H9 (cell line): ENCODE results near the gene RBMY1B. TPM values are rescaled to one million over a fixed set of nuclear protein-coding genes. Genes with fewer than 3 reads are reported as not detected.
"Not testable (repeated sequence)": the region's sequence is repeated elsewhere in the genome, so short reads cannot be mapped to it uniquely, and the experiment has no call there.

Experiments used
- DNase-seq: peaks from one replicate; pipeline ENCODE4 v3.0.0-alpha.2; 2017
- H2AFZ ChIP-seq: one replicate; pipeline ENCODE4 v1.6.1; 2013; ENCODE audit warnings: mild to moderate bottlenecking, low read length, control low read depth, moderate library complexity
- H2AK5ac ChIP-seq: 2 replicates; pipeline ENCODE4 v1.6.1; 2013; ENCODE audit warnings: low read length, control low read depth, mixed read lengths; ENCODE audit not compliant: insufficient read length
- H2BK120ac ChIP-seq: one replicate; pipeline ENCODE4 v1.6.1; 2013; ENCODE audit warnings: low read depth, mild to moderate bottlenecking, low read length, control low read depth, inconsistent platforms; ENCODE audit not compliant: poor library complexity, severe bottlenecking
- H2BK12ac ChIP-seq: 2 replicates; pipeline ENCODE4 v1.6.1; 2013; ENCODE audit warnings: low read length, control low read depth, mixed read lengths, low read depth; ENCODE audit not compliant: insufficient read length
- H2BK15ac ChIP-seq: 2 replicates; pipeline ENCODE4 v1.6.1; 2013; ENCODE audit warnings: low read depth, low read length, control low read depth
- H2BK20ac ChIP-seq: one replicate; pipeline ENCODE4 v1.6.1; 2013; ENCODE audit warnings: low read depth, mild to moderate bottlenecking, low read length, control low read depth, inconsistent platforms; ENCODE audit not compliant: poor library complexity, severe bottlenecking
- H2BK5ac ChIP-seq: 2 replicates; pipeline ENCODE4 v1.6.1; 2013; ENCODE audit warnings: low read length, control low read depth, mixed read lengths; ENCODE audit not compliant: insufficient read length
- H3K14ac ChIP-seq: 2 replicates; pipeline ENCODE4 v1.6.1; 2013; ENCODE audit warnings: low read length, control low read depth; ENCODE audit not compliant: insufficient read depth
- H3K18ac ChIP-seq: 2 replicates; pipeline ENCODE4 v1.6.1; 2013; ENCODE audit warnings: low read depth, mild to moderate bottlenecking, mixed read lengths, low read length, control low read depth; ENCODE audit not compliant: insufficient read length
- H3K23ac ChIP-seq: 2 replicates; pipeline ENCODE4 v1.6.1; 2013; ENCODE audit warnings: low read length, control low read depth, mixed read lengths, low read depth; ENCODE audit not compliant: insufficient read length
- H3K23me2 ChIP-seq: 2 replicates; pipeline ENCODE4 v1.6.1; 2013; ENCODE audit warnings: low read depth, mild to moderate bottlenecking, mixed read lengths, low read length, control low read depth; ENCODE audit not compliant: insufficient read length, poor library complexity, severe bottlenecking
- H3K27ac ChIP-seq: 2 replicates; pipeline ENCODE4 v1.5.1; 2013; ENCODE audit warnings: low read length, control low read depth, mixed read lengths, low read depth; ENCODE audit not compliant: insufficient read length
- H3K27me3 ChIP-seq: 2 replicates; pipeline ENCODE4 v1.6.1; 2013; ENCODE audit warnings: low read length, control low read depth, inconsistent platforms; ENCODE audit not compliant: insufficient read depth
- H3K4ac ChIP-seq: 2 replicates; pipeline ENCODE4 v1.6.1; 2013; ENCODE audit warnings: low read depth, mild to moderate bottlenecking, control low read depth, inconsistent platforms, low read length, moderate library complexity
- H3K4me1 ChIP-seq: 2 replicates; pipeline ENCODE4 v1.6.1; 2013; ENCODE audit warnings: low read length, control low read depth, inconsistent platforms; ENCODE audit not compliant: insufficient read depth
- H3K4me2 ChIP-seq: 2 replicates; pipeline ENCODE4 v1.6.1; 2013; ENCODE audit warnings: low read length, control low read depth, mixed read lengths; ENCODE audit not compliant: insufficient read length, insufficient read depth
- H3K56ac ChIP-seq: 2 replicates; pipeline ENCODE4 v1.6.1; 2013; ENCODE audit warnings: low read depth, mild to moderate bottlenecking, mixed read lengths, low read length, control low read depth; ENCODE audit not compliant: insufficient read length
- H3K79me1 ChIP-seq: 2 replicates; pipeline ENCODE4 v1.6.1; 2013; ENCODE audit warnings: low read depth, mild to moderate bottlenecking, moderate library complexity, low read length, control low read depth, inconsistent platforms; ENCODE audit not compliant: insufficient read depth, poor library complexity, severe bottlenecking
- H3K79me2 ChIP-seq: 2 replicates; pipeline ENCODE4 v1.6.1; 2013; ENCODE audit warnings: low read length, control low read depth, inconsistent platforms; ENCODE audit not compliant: insufficient read depth
- H3K9ac ChIP-seq: 2 replicates; pipeline ENCODE4 v1.6.1; 2013; ENCODE audit warnings: low read length, control low read depth, mixed read lengths; ENCODE audit not compliant: insufficient read length; ENCODE audit errors: extremely low read depth
- H3K9me3 ChIP-seq: one replicate; pipeline ENCODE4 v1.6.1; 2013; ENCODE audit warnings: low read depth, low read length, inconsistent platforms; ENCODE audit not compliant: control insufficient read depth
- H3T11ph ChIP-seq: one replicate; pipeline ENCODE4 v1.6.1; 2013; ENCODE audit warnings: mild to moderate bottlenecking, low read length, control low read depth, inconsistent platforms
- H4K20me1 ChIP-seq: one replicate; pipeline ENCODE4 v1.6.1; 2013; ENCODE audit not compliant: control insufficient read depth, insufficient read length, insufficient read depth
- H4K5ac ChIP-seq: 2 replicates; pipeline ENCODE4 v1.6.1; 2013; ENCODE audit warnings: low read depth, mild to moderate bottlenecking, mixed read lengths, low read length, control low read depth; ENCODE audit not compliant: insufficient read length
- H4K8ac ChIP-seq: replicated peaks from 2 replicates; pipeline ENCODE4 v1.6.1; 2013; ENCODE audit warnings: low read length, control low read depth, mixed read lengths, low read depth; ENCODE audit not compliant: insufficient read length
- H4K91ac ChIP-seq: 2 replicates; pipeline ENCODE4 v1.6.1; 2013; ENCODE audit warnings: low read depth, mild to moderate bottlenecking, moderate library complexity, mixed read lengths, low read length, control low read depth; ENCODE audit not compliant: insufficient read length
- H3K27ac Mint-ChIP-seq, 3 experiments: 2 replicates in 2 of 3; 3 replicates in 1 of 3; pipeline ENCODE4 v1.8.0; 2020 to 2021; ENCODE audit warnings: mixed read lengths in 3 of 3, mild to moderate bottlenecking in 1 of 3, moderate library complexity in 1 of 3
- H3K27me3 Mint-ChIP-seq: 2 replicates; pipeline ENCODE4 v1.8.0; 2021; ENCODE audit warnings: low read depth, mild to moderate bottlenecking, moderate library complexity, mixed read lengths
- H3K36me3 Mint-ChIP-seq, 3 experiments: 2 replicates in 2 of 3; 3 replicates in 1 of 3; pipeline ENCODE4 v1.8.0; 2020 to 2021; ENCODE audit warnings: low read depth in 3 of 3, mixed read lengths in 3 of 3; ENCODE audit not compliant: insufficient read depth in 1 of 3
- H3K4me1 Mint-ChIP-seq, 2 experiments: 2 replicates each; pipeline ENCODE4 v1.8.0; 2020; ENCODE audit warnings: mixed read lengths in 2 of 2
- H3K4me3 Mint-ChIP-seq, 2 experiments: 2 replicates in 1 of 2; 3 replicates in 1 of 2; pipeline ENCODE4 v1.8.0; 2020 to 2021; ENCODE audit warnings: mild to moderate bottlenecking in 2 of 2, mixed read lengths in 2 of 2, moderate library complexity in 1 of 2
- H3K9me3 Mint-ChIP-seq, 2 experiments: 2 replicates in 1 of 2; 3 replicates in 1 of 2; pipeline ENCODE4 v1.8.0; 2020; ENCODE audit warnings: mild to moderate bottlenecking in 2 of 2, mixed read lengths in 2 of 2, moderate library complexity in 1 of 2
- WGBS: extraction: QIAGEN DNeasy Blood & Tissue Kit; methylation state at CpG from one replicate; pipeline ENCODE4 v1.1.7; 2013; ENCODE audit warnings: missing lambda C conversion rate, low lambda C conversion rate, mixed read lengths; ENCODE audit not compliant: insufficient read length; ENCODE audit errors: extremely low coverage; 5-methylcytosine and 5-hydroxymethylcytosine counted together
- total RNA-seq: library from RNA; stranded (reverse); gene quantifications from 2 replicates; pipeline ENCODE4 v1.2.1, GENCODE V29; 2021
- TF ChIP-seq, protein P1 (sequence below): fragments of 200-600 bp; sonication (generic); conservative IDR thresholded peaks from 3 replicates; pipeline ENCODE4 v1.8.0; 2021; ENCODE audit warnings: antibody characterized with exemption, mild to moderate bottlenecking

Gene RBMY1B
- total RNA-seq, 1 experiment from 2014 or later, result not detected

- Histone ChIP-seq H3K9ac (no peak overlapping the region), H2BK20ac (no peak overlapping the region), H3K56ac (no peak overlapping the region), H3K23me2 (no peaks in the 10 kb centered on the region), H4K8ac (no peak overlapping the region), H3K9me3 (no peaks in the 10 kb centered on the region), H2AK5ac (no peak overlapping the region), H2BK120ac (no peak overlapping the region), H2BK15ac (no peak overlapping the region), H3K4me2 (no peak overlapping the region), H3K18ac (no peak overlapping the region), H3K27ac (no peak overlapping the region), H3K23ac (no peak overlapping the region), H3K27me3 (no peaks in the 10 kb centered on the region), H3K4ac (no peak overlapping the region), H4K91ac (no peak overlapping the region), H3K79me2 (no peaks in the 10 kb centered on the region), H2BK5ac (no peak overlapping the region), H3K14ac (no peak overlapping the region), H4K20me1 (no peaks in the 10 kb centered on the region), H4K5ac (no peak overlapping the region), H3K4me1 (no peaks in the 10 kb centered on the region), H3T11ph (no peak overlapping the region), H2BK12ac (no peak overlapping the region), H2AFZ (no peak overlapping the region), H3K79me1 (no peaks in the 10 kb centered on the region)
- Mint-ChIP-seq H3K27ac (no peak overlapping the region), H3K4me3 (no peak overlapping the region), H3K4me1 (no peaks in the 10 kb centered on the region), H3K36me3 (no peaks in the 10 kb centered on the region), H3K9me3 (no peaks in the 10 kb centered on the region), H3K27me3 (no peaks in the 10 kb centered on the region)
- no CpG with 5 or more reads among the region's 1 CpG for WGBS
- DNase-seq, result no peak
- TF ChIP-seq, protein P1, sequence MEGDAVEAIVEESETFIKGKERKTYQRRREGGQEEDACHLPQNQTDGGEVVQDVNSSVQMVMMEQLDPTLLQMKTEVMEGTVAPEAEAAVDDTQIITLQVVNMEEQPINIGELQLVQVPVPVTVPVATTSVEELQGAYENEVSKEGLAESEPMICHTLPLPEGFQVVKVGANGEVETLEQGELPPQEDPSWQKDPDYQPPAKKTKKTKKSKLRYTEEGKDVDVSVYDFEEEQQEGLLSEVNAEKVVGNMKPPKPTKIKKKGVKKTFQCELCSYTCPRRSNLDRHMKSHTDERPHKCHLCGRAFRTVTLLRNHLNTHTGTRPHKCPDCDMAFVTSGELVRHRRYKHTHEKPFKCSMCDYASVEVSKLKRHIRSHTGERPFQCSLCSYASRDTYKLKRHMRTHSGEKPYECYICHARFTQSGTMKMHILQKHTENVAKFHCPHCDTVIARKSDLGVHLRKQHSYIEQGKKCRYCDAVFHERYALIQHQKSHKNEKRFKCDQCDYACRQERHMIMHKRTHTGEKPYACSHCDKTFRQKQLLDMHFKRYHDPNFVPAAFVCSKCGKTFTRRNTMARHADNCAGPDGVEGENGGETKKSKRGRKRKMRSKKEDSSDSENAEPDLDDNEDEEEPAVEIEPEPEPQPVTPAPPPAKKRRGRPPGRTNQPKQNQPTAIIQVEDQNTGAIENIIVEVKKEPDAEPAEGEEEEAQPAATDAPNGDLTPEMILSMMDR, result no peak
Measured at GRCh38 chrY:21482967-21483366, 28.2 kb upstream of the RBMY1B start.

DNA sequence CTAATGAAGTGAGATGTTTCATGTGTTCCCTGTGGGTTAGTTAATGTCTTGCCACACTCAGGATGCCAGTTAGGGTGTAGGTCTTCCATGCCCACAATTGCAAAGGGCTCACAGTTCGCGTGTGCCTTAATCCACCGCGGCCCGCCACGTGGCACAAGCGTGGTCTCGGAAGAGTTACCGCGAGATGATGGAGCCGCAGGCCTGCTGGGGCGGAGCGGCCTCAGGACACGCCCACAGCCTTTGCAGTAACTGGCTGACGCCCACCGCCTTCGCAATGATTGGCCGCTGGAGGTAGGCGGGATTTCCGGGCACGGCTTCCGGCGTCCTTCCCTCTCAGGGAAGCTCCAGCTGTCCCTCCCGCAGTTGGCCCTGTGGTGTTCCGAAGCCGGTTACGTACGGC is 23.4 kb downstream of the RBMY1B start, which contains the start of gene RBMY1A1:
Gene RBMY1A1 (plus strand): TSS at position 301 of the 400 bp plus-strand sequence. CDS start 2,013 bp downstream, outside the sequence.
- DNase-seq, H3K36me3 Mint-ChIP-seq, H2BK12ac ChIP-seq, H2BK15ac ChIP-seq, H3T11ph ChIP-seq, H3K27ac Mint-ChIP-seq, H3K23ac ChIP-seq, H4K91ac ChIP-seq, H3K4me3 Mint-ChIP-seq, H3K27ac ChIP-seq, H4K20me1 ChIP-seq, H3K9me3 Mint-ChIP-seq, H3K9ac ChIP-seq, H2BK120ac ChIP-seq, H3K18ac ChIP-seq, H3K14ac ChIP-seq, H3K79me1 ChIP-seq, H3K4ac ChIP-seq, H4K8ac ChIP-seq, H4K5ac ChIP-seq, H3K4me2 ChIP-seq, H2BK5ac ChIP-seq, H3K23me2 ChIP-seq, H2AFZ ChIP-seq, H3K79me2 ChIP-seq, H3K9me3 ChIP-seq, H3K56ac ChIP-seq, H3K27me3 Mint-ChIP-seq, H3K27me3 ChIP-seq, H2AK5ac ChIP-seq, H3K4me1 Mint-ChIP-seq, H2BK20ac ChIP-seq, H3K4me1 ChIP-seq: not testable (repeated sequence)
- WGBS, result no CpG with 5 or more reads among the region's 28 CpGs
